DOHH2 (cell line): ENCODE data around the gene TEC.

Source experiments
- CTCF ChIP-seq: fragments of 200-600 bp; sonication (generic); IDR thresholded peaks from one replicate; pipeline ENCODE4 v1.5.1; 2014; ENCODE audit warnings: antibody characterized with exemption, mild to moderate bottlenecking, low read depth, low read length; ENCODE audit not compliant: poor library complexity, severe bottlenecking
- EZH2phosphoT487 ChIP-seq: fragments of 200-600 bp; sonication (generic); IDR thresholded peaks from 2 replicates; pipeline ENCODE4 v1.6.1; 2017; ENCODE audit warnings: borderline replicate concordance, mild to moderate bottlenecking, antibody characterized with exemption, low read length, moderate library complexity, mixed read lengths

GRCh38 chr4:48203819-48204218, 65.8 kb downstream of the TEC start:
- TF ChIP-seq CTCF (no peak), EZH2phosphoT487 (no peak)
